K562 (cell line): ENCODE results near the gene TXNRD2.

ENCODE experiments used
- ATF7 ChIP-seq: fragments of 450-650 bp; IDR thresholded peaks from 2 replicates; pipeline ENCODE4 v1.7.1; 2014; ENCODE audit warnings: mild to moderate bottlenecking, moderate library complexity
- CTCF ChIP-seq, 3 experiments: IDR thresholded peaks in 2 of 3; conservative IDR thresholded peaks in 1 of 3; 2 replicates each; pipeline ENCODE4 v1.5.1; 2011 to 2012; ENCODE audit warnings: low read length in 3 of 3, mild to moderate bottlenecking in 3 of 3, control low read depth in 2 of 3, improper control_type of control experiment in 1 of 3, inconsistent platforms in 1 of 3, low read depth in 1 of 3, mixed read lengths in 1 of 3, moderate library complexity in 1 of 3; ENCODE audit not compliant: insufficient read depth in 2 of 3
- FOS ChIP-seq: IDR thresholded peaks from 3 replicates; pipeline ENCODE4 v1.6.1; 2011; ENCODE audit not compliant: insufficient read length; ENCODE audit errors: extremely low read depth
- PHF8 ChIP-seq: fragments of 200-600 bp; sonication (generic); IDR thresholded peaks from 2 replicates; pipeline ENCODE4 v1.6.1; 2012; ENCODE audit warnings: mixed run types, mild to moderate bottlenecking, inconsistent platforms, low read length, moderate library complexity, borderline replicate concordance
- POLR2A ChIP-seq: fragments of 450-650 bp; conservative IDR thresholded peaks from 2 replicates; pipeline ENCODE4 v1.6.1; 2016
- POLR2AphosphoS5 ChIP-seq: IDR thresholded peaks from 2 replicates; pipeline ENCODE4 v1.6.1; 2011; ENCODE audit warnings: mild to moderate bottlenecking, low read depth, low read length, moderate library complexity; ENCODE audit not compliant: control insufficient read depth, insufficient read depth
- YY1 ChIP-seq, 3 experiments: IDR thresholded peaks; 2 replicates each; pipeline ENCODE4 v1.6.1; 2011; ENCODE audit warnings: low read length in 2 of 3, mild to moderate bottlenecking in 2 of 3, moderate library complexity in 2 of 3, borderline replicate concordance in 1 of 3, control low read depth in 1 of 3, low read depth in 1 of 3; ENCODE audit not compliant: insufficient read depth in 3 of 3, insufficient replicate concordance in 2 of 3, control insufficient read depth in 1 of 3, insufficient read length in 1 of 3; ENCODE audit errors: extremely low read depth in 1 of 3
- ZBTB8A ChIP-seq: fragments of 450-650 bp; IDR thresholded peaks from 2 replicates; pipeline ENCODE4 v1.6.1; 2018; ENCODE audit warnings: mild to moderate bottlenecking, moderate library complexity; ENCODE audit not compliant: partially characterized antibody
- ZNF318 ChIP-seq, 2 experiments: fragments of 450-650 bp; IDR thresholded peaks; 2 replicates each; pipeline ENCODE4 v1.6.1; 2016; ENCODE audit warnings: mild to moderate bottlenecking in 2 of 2, borderline replicate concordance in 1 of 2, low read depth in 1 of 2, moderate library complexity in 1 of 2
- ZNF384 ChIP-seq: IDR thresholded peaks from 2 replicates; pipeline ENCODE4 v1.6.1; 2012; ENCODE audit warnings: low read depth, low read length, improper control_type of control experiment
- ZNF785 ChIP-seq: fragments of 250-450 bp; sonication (Bioruptor Pico); IDR thresholded peaks from 2 replicates; pipeline ENCODE4 v1.4.0; 2020; ENCODE audit warnings: mild to moderate bottlenecking

GRCh38 chr22:19903031-19903430 is 38.6 kb downstream of the TXNRD2 start:
- no peak for TF ChIP-seq PHF8
- TF ChIP-seq CTCF (IDR thresholded peaks at IDR 0.05 in 2 of 3, conservative IDR thresholded peaks at IDR 0.05 in 1 of 3; ENCODE audit: insufficient read depth in 2 of 3, low read depth in 1 of 3, low read length in 3 of 3) = no peak
- TF ChIP-seq ATF7 = no peak
- TF ChIP-seq YY1 (IDR thresholded peaks at IDR 0.05; ENCODE audit: borderline replicate concordance in 1 of 3, control insufficient read depth in 1 of 3, extremely low read depth in 1 of 3, insufficient read depth in 3 of 3, insufficient read length in 1 of 3, insufficient replicate concordance in 2 of 3, low read depth in 1 of 3, low read length in 2 of 3) = no peak
- TF ChIP-seq ZNF785 = no peak
- no peak for TF ChIP-seq FOS
- TF ChIP-seq ZNF318 (IDR thresholded peaks at IDR 0.05; ENCODE audit: borderline replicate concordance in 1 of 2, low read depth in 1 of 2) = no peak
- TF ChIP-seq POLR2A = no peak
- no peak for TF ChIP-seq POLR2AphosphoS5
- no peak for TF ChIP-seq ZNF384
- no peak for TF ChIP-seq ZBTB8A
